ENCODE results near the gene GLB1L. TPM values are rescaled to one million over a fixed set of nuclear protein-coding genes. Genes with fewer than 3 reads are reported as not detected.
A peak's percentile ranks its signal among the peaks of the same experiment; 100 is the strongest.
"Not testable (repeated sequence)": the region's sequence is repeated elsewhere in the genome, so short reads cannot be mapped to it uniquely, and the experiment has no call there.

The GLB1L gene
- total RNA-seq, 8 experiments from 2014 or later: 5.6 to 30.7 (median 7.5) TPM

DNA sequence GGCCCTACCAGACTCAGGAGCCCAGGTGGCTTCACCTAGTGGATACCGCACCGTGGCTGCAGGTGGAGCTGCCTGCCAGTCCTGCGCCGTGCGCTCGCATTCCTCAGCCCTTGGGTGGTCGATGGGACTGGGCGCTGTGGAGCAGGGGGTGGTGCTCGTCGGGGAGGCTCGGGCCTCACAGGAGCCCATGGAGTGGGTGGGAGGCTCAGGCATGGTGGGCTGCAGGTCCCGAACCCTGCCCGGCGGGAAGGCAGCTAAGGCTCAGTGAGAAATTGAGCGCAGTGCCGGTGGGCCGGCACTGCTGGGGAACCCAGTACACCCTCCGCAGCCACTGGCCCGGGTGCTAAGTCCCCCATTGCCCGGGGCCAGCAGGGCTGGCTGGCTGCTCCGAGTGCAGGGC is 43.9 kb downstream of the GLB1L start:
- H3K27ac ChIP-seq; H3K4me3 ChIP-seq; ATAC-seq (replicated peaks in 6 of 8); in situ Hi-C loops (cut with MboI; ENCODE audit: low pct_unique_long_range_greater_than_20kb in 2 of 9, low sequenced_read_pairs in 9 of 9, unreplicated experiment in 9 of 9); H3K4me1 ChIP-seq (replicated peaks in 1 of 2): not testable (repeated sequence)
- WGBS, 10 experiments: 100% methylated on average over 1 of the region's 21 CpGs; no CpG with 5 or more reads in 9 of the 10 experiments

DNA sequence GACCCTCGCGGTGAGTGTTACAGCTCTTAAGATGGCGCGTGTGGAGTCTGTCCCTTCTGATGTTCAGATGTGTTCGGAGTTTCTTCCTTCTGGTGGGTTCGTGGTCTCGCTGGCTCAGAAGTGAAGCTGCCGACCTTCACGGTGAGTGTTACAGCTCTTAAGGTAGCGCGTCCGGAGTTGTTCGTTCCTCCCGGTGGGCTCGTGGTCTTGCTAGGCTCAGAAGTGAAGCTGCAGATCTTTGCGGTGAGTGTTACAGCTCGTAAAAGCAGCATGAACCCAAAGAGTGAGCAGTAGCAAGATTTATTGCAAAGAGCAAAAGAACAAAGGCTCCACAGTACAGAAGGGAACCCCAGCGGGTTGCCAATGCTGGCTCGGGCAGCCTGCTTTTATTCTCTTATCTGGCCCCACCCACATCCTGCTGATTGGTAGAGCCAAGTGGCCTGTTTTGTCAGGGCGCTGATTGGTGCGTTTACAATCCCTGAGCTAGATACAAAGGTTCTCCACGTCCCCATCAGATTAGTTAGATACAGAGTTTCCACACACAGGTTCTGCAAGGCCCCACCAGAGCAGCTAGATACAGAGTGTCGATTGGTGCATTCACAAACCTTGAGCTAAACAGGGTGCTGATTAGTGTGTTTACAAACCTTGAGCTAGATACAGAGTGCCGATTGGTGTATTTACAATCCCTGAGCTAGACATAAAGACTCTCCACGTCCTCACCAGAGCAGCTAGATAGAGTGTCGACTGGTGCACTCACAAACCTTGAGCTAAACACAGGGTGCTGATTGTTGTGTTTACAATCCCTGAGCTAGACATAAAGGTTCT is 44.5 kb downstream of the GLB1L start:
- H3K4me3 ChIP-seq; H3K4me1 ChIP-seq (replicated peaks in 1 of 2); ATAC-seq (replicated peaks in 6 of 8); in situ Hi-C loops (cut with MboI; ENCODE audit: low pct_unique_long_range_greater_than_20kb in 2 of 9, low sequenced_read_pairs in 9 of 9, unreplicated experiment in 9 of 9); H3K27ac ChIP-seq: not testable (repeated sequence)
- WGBS, 10 experiments: 66 to 95% (median 80%) methylated on average over 1 to 15 of the region's 26 CpGs; no CpG with 5 or more reads in 3 of the 10 experiments

DNA sequence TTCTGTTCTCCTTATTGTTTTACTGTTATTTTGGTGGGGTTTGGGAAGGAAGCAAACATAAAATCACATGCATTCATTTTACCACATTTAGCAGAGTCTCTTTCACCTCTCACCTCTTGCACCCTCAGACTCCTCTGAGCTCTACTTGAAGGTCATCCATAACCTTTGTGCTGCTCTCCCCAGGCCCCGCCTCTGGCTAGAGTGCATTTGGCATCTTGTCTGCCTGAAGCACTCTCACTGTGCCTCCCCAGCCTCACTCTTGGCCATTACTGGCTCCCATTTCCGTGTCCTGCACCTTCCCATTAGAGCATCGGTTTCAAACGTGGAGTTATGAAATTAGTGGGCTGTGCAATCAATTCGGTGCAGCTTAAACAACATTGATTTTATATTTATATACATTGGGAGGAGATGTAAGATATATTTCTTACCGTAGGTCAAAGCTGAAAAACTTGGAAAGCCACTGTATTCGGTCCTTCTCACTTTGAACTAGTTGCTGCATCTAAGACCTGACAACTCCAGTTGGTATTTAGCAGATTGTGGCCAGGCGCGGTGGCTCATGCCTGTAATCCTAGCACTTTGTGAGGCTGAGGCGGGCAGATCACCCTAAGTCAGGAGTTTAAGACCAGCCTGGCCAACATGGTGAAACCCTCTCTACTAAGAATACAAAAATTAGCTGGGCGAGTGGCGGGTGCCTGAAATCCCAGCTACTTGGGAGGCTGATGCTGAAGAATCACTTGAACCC is 45.6 kb downstream of the GLB1L start:
- no peak overlapping the region for H3K27ac ChIP-seq
- peak in 2 of 8 experiments; percentile 56 to 57 for ATAC-seq (replicated peaks in 6 of 8)
- no peaks in the 10 kb centered on the region for H3K4me1 ChIP-seq (replicated peaks in 1 of 2)
- 55 to 100% (median 85%) methylated on average over 2 to 11 of the region's 12 CpGs; no CpG with 5 or more reads in 3 of the 10 experiments for WGBS, 10 experiments
- no peak overlapping the region for H3K4me3 ChIP-seq
- in situ Hi-C loops (cut with MboI; ENCODE audit: low pct_unique_long_range_greater_than_20kb in 2 of 9, low sequenced_read_pairs in 9 of 9, unreplicated experiment in 9 of 9): no loop called here

DNA sequence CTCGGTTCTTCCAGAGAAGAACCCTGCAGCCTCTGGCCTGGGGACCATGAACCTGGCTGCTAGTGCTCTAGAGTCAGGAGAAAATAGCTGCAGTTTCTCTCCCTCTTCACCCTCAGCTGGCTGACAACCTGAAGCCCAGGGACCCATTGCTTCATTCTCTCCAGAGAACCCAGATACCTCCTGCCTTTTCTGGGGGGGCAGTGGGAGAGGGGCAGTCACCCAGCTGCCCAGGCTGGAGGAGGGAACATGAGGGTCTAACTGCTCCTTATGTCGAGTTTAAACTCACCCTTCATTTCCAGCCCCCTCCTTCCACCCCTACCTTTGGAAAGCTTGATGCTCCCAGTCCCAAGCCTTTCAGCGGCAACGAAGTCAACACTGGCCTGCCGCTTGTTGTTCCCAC is 46.3 kb downstream of the GLB1L start:
- ATAC-seq (replicated peaks in 6 of 8): peak in 2 of 8 experiments; percentile 16 to 36
- WGBS, 10 experiments: 50 to 88% (median 79%) methylated on average over 1 to 4 of the region's 5 CpGs; no CpG with 5 or more reads in 3 of the 10 experiments

DNA sequence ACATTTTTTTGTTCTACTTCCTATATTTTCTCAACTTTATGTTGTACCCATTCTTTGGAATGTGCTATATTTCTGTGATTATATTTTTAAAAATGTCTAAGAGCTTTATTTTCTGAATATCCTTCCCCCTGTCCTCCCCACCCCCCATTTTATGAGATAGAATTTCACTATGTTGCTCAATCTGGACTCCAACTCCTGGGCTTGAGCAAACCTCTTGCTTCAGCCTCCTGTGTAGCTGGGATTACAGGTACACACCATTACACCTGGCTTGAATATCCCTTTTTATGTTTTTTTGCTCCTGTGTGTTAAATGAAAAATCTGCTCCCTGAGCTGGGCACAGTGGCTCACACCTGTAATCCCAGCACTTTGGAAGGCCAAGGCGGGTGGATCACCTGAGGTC is 47.9 kb downstream of the GLB1L start:
- H3K4me1 ChIP-seq (replicated peaks in 1 of 2): no peaks in the 10 kb centered on the region
- ATAC-seq (replicated peaks in 6 of 8): no peak
- in situ Hi-C loops (cut with MboI; ENCODE audit: low pct_unique_long_range_greater_than_20kb in 2 of 9, low sequenced_read_pairs in 9 of 9, unreplicated experiment in 9 of 9): no loop called here
- H3K4me3 ChIP-seq: no peak overlapping the region
- no peak overlapping the region for H3K27ac ChIP-seq
- WGBS, 10 experiments: 100% methylated on average over 1 of the region's 1 CpG; no CpG with 5 or more reads in 8 of the 10 experiments

More for the DNA sequence above, 46.3 kb downstream of the GLB1L start:
- Histone ChIP-seq H3K27ac (no peak overlapping the region), H3K4me3 (no peak overlapping the region), H3K4me1 (replicated peaks in 1 of 2) (no peaks in the 10 kb centered on the region)
- in situ Hi-C loops (cut with MboI; ENCODE audit: low pct_unique_long_range_greater_than_20kb in 2 of 9, low sequenced_read_pairs in 9 of 9, unreplicated experiment in 9 of 9): no loop called here

DNA sequence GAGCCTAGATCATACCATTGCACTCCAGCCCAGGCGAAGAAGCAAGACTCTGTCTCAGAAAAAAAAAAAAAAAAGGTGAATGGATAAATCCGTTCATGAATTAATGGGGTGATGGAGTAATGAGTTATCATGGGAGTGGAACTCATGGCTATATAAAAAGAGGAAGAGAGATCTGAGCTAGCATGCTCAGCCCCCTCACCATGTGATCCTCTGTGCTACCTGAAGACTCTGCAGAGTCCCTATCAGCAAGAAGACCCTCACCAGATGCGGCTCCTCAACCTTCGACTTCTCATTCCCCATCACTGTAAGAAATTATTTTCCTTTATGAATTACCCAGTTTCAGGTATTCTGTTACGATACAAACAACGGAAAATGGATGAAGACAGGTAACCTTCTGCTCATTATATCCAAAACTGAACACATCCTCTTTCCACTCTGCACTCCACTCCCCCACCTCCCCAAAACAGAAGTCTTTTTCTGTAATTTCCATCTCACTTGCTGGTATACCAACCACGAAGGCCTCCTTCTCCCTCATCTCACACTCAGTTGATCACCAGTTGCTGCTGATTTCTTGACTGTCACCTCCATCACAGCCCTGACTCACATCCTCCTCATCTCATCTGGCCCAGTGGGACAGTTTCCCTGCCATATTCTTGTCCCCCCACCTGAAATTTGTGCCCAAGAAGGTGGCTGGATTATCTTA is 58.3 kb downstream of the GLB1L start:
- no peak for ATAC-seq (replicated peaks in 6 of 8)
- no peak overlapping the region for H3K27ac ChIP-seq

More for the DNA sequence above, 58.3 kb downstream of the GLB1L start:
- H3K4me3 ChIP-seq: no peak overlapping the region
- WGBS, 10 experiments: 64 to 100% (median 87%) methylated on average over 1 to 6 of the region's 7 CpGs; no CpG with 5 or more reads in 1 of the 10 experiments
- no peaks in the 10 kb centered on the region for H3K4me1 ChIP-seq (replicated peaks in 1 of 2)
- in situ Hi-C loops (cut with MboI; ENCODE audit: low pct_unique_long_range_greater_than_20kb in 2 of 9, low sequenced_read_pairs in 9 of 9, unreplicated experiment in 9 of 9): no loop called here

Other genes with a start within 250 kb of the GLB1L start
- 1 to 10 TPM in 3 of 8 experiments, under 1 TPM in 5; 0.46 to 6.3 (median 0.66) TPM for gene CFAP65, start 203.9 kb downstream of the GLB1L start, total RNA-seq
- under 1 TPM in 5 of 8 experiments, not detected in 3; 0.08 to 0.57 (median 0.46) TPM for gene IHH, start 184.5 kb downstream of the GLB1L start, total RNA-seq
- 10 to 100 TPM in 6 of 8 experiments, 1 to 10 TPM in 2; 7.3 to 55.7 (median 15.5) TPM for gene NHEJ1, start 84.6 kb downstream of the GLB1L start, total RNA-seq
- gene SLC23A3, start 75.4 kb downstream of the GLB1L start, total RNA-seq: 1 to 10 TPM in 3 of 8 experiments, under 1 TPM in 5; 0.13 to 3.4 (median 0.54) TPM
- 10 to 100 TPM; 18.2 to 44.9 (median 37.5) TPM for gene CNPPD1, start 68.5 kb downstream of the GLB1L start, total RNA-seq
- gene RETREG2, start 67.2 kb downstream of the GLB1L start, total RNA-seq: 100 to 1,000 TPM in 1 of 8 experiments, 10 to 100 TPM in 7; 41.0 to 102 (median 69.0) TPM
- gene ZFAND2B, start 38.7 kb downstream of the GLB1L start, total RNA-seq: 10 to 100 TPM; 19.7 to 35.8 (median 25.7) TPM
- 100 to 1,000 TPM in 1 of 8 experiments, 10 to 100 TPM in 7; 14.2 to 122 (median 34.5) TPM for gene ABCB6, start 26.5 kb downstream of the GLB1L start, total RNA-seq
- gene ATG9A, start 15.8 kb downstream of the GLB1L start, total RNA-seq: 10 to 100 TPM; 21.5 to 50.5 (median 34.4) TPM
- 10 to 100 TPM; 24.3 to 78.1 (median 48.1) TPM for gene ANKZF1, start 15.6 kb downstream of the GLB1L start, total RNA-seq
- 10 to 100 TPM; 14.6 to 36.9 (median 23.7) TPM for gene STK16, start within 50 bp of the GLB1L start, total RNA-seq
- under 1 TPM in 3 of 8 experiments, not detected in 5; 0.13 to 0.28 (median 0.14) TPM for gene TUBA4B, start 7.8 kb upstream of the GLB1L start, total RNA-seq
- 10 to 100 TPM in 2 of 8 experiments, 1 to 10 TPM in 6; 2.3 to 23.4 (median 4.7) TPM for gene TUBA4A, start 8.5 kb upstream of the GLB1L start, total RNA-seq
- 100 to 1,000 TPM in 2 of 8 experiments, 10 to 100 TPM in 6; 25.2 to 131 (median 55.0) TPM for gene DNAJB2, start 33.9 kb upstream of the GLB1L start, total RNA-seq
- 100 to 1,000 TPM in 1 of 8 experiments, 10 to 100 TPM in 4, 1 to 10 TPM in 1, under 1 TPM in 2; 0.92 to 159 (median 15.3) TPM for gene PTPRN, start 64.0 kb upstream of the GLB1L start, total RNA-seq
- 1 to 10 TPM in 1 of 8 experiments, not detected in 7; 1.1 TPM for gene RESP18, start 87.3 kb upstream of the GLB1L start, total RNA-seq
- 10 to 100 TPM; 12.7 to 63.4 (median 27.9) TPM for gene DNPEP, start 142.5 kb upstream of the GLB1L start, total RNA-seq
- 1 to 10 TPM in 1 of 8 experiments, under 1 TPM in 5, not detected in 2; 0.33 to 1.0 (median 0.76) TPM for gene DES, start 172.9 kb upstream of the GLB1L start, total RNA-seq
- gene SPEG, start 189.4 kb upstream of the GLB1L start, total RNA-seq: 10 to 100 TPM in 7 of 8 experiments, 1 to 10 TPM in 1; 5.5 to 47.6 (median 26.1) TPM